Duodenal mucosa (tissue), 2 donors: ENCODE measurements around the gene THRA.

Source experiments
- H3K27ac ChIP-seq: one replicate; pipeline ENCODE4 v1.7.0; 2013; ENCODE audit warnings: low read depth, low read length
- H3K27me3 ChIP-seq, 2 donors: one replicate each; pipeline ENCODE4 v1.7.0; 2013; ENCODE audit warnings: low read length in 2 of 2, control low read depth in 1 of 2; ENCODE audit not compliant: insufficient read depth in 2 of 2, control insufficient read depth in 1 of 2
- H3K36me3 ChIP-seq, 2 donors: one replicate each; pipeline ENCODE4 v1.7.0; 2013; ENCODE audit warnings: low read length in 2 of 2, control low read depth in 1 of 2; ENCODE audit not compliant: insufficient read depth in 2 of 2, control insufficient read depth in 1 of 2
- H3K4me1 ChIP-seq, 2 donors: one replicate each; pipeline ENCODE4 v1.7.0; 2013; ENCODE audit warnings: low read length in 2 of 2, control low read depth in 1 of 2; ENCODE audit not compliant: insufficient read depth in 2 of 2, control insufficient read depth in 1 of 2
- H3K4me3 ChIP-seq, 2 donors: one replicate each; pipeline ENCODE4 v1.7.0; 2013; ENCODE audit warnings: low read length in 2 of 2, low read depth in 1 of 2
- H3K9ac ChIP-seq, 2 donors: one replicate each; pipeline ENCODE4 v1.7.0; 2013; ENCODE audit warnings: low read length in 2 of 2, low read depth in 1 of 2
- H3K9me3 ChIP-seq, 2 donors: one replicate each; pipeline ENCODE4 v1.7.0; 2013; ENCODE audit warnings: low read length in 2 of 2, control low read depth in 1 of 2; ENCODE audit not compliant: control insufficient read depth in 1 of 2

The THRA gene

DNA sequence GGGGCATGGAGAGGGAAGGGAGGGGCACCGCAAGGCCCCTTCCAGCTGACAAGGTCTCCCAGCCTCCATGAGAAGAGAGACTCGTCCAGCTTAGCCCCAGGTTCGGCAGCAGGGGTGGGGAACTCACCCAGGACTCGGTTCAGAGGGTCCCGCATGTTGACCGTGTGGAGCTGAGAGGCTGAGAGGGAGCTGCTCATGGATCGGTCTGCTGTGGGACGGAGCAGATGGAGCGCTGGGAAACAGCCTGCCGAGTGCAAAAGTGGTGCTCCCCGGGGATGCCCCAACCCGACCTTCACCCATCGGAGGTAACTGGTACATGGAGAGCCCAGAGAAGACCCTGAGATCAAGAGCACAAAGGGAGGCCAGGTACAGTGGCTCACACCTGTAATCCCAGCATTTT is 42.6 kb upstream of the THRA start:
- Histone ChIP-seq H3K27ac (no peak overlapping the region), H3K9me3 (no peaks in the 10 kb centered on the region), H3K9ac (no peak overlapping the region), H3K4me3 (no peak overlapping the region), H3K4me1 (peaks cover 6 to 8% of the 10 kb centered on the region in 2 donors), H3K27me3 (no peaks in the 10 kb centered on the region), H3K36me3 (peaks cover 11 to 47% of the 10 kb centered on the region in 2 donors)

DNA sequence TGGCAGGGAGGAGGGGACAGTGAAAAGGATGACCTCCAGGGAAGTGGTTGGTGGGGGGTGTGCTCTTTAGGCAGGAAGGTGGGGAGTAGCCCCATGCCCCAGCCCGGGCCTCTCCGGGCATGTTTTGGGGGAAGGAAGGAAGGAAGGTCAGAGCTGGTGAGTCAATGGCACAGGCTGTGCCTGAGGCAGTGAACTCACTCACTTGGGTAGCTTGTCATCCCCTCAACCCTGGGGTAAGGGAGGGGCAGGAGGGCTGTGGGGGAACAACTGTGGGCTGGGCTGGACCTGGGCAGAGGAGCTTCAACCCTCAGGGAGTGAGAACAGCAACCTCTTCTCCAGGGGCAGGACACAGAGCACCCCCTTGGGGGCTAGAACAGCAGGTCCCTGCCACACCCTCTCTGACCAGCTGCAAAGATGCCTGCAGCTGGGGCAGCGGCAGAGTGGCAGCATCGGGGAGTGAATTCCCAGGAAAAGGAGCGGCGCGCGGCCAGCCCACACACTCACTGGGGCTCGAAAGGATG is 41.3 kb upstream of the THRA start:
- H3K4me3 ChIP-seq = no peak overlapping the region
- peaks cover 23 to 61% of the 10 kb centered on the region in 2 donors for H3K36me3 ChIP-seq
- H3K4me1 ChIP-seq = peaks cover 0 to 5% of the 10 kb centered on the region in 2 donors
- no peak overlapping the region for H3K9ac ChIP-seq
- H3K27ac ChIP-seq = no peak overlapping the region
- H3K27me3 ChIP-seq = no peaks in the 10 kb centered on the region
- H3K9me3 ChIP-seq = no peaks in the 10 kb centered on the region

DNA sequence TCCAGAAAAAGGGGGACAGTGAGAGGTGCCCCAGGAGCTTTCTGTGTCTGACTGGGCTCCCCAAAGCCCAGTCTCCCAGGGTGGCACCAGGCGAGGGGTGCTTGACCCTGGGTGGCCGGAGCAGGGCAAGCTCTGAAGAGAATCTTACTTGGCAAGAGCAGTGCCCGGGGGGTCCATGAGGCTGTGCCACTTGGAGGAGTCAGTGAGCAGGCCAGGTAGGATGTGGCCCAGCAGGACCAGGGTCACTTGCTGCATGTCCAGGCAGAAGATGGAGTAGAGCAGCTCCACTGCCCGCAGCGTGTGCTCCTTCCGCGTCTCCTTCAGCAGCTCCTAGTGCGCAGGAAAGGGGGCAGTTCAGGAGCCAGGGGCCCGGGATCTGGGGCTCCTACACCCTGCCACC is 40.3 kb upstream of the THRA start:
- Histone ChIP-seq H3K36me3 (peaks cover 26 to 67% of the 10 kb centered on the region in 2 donors), H3K4me3 (no peak overlapping the region), H3K27me3 (no peaks in the 10 kb centered on the region), H3K27ac (no peak overlapping the region), H3K9ac (no peak overlapping the region), H3K4me1 (peaks cover 0 to 9% of the 10 kb centered on the region in 2 donors), H3K9me3 (no peaks in the 10 kb centered on the region)

DNA sequence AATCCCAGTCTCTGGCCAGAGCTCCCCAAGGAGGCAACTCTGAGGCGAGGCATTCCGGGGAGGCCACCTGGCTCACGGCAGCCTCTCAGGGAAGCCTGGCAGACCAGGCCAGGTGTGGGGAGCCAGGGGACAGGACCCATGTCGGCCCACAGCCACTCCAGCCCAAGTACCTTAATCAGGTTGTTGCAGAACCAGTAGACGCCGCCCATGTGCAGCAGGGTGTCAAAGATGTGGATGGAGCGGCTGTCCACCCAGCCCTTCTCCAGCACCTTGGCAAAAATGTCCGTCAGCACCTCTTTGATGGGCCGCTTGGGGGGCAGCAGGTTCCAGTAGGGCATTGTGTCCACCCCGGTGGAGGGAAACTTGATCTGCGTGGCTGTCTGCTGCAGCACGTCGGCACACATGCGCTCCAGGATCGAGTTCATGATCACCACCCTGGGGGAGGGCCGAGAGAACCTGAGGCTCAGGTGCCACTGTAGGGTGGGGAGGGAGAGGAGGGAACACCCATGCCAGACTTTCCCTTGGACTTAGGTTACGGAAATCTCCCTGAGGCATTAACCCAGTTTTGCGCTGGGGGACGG is 39.7 kb upstream of the THRA start:
- Histone ChIP-seq H3K9me3 (no peaks in the 10 kb centered on the region), H3K27ac (no peak overlapping the region), H3K4me3 (no peak overlapping the region), H3K4me1 (peaks cover 0 to 9% of the 10 kb centered on the region in 2 donors), H3K27me3 (no peaks in the 10 kb centered on the region), H3K9ac (no peak overlapping the region), H3K36me3 (peaks cover 26 to 71% of the 10 kb centered on the region in 2 donors)

DNA sequence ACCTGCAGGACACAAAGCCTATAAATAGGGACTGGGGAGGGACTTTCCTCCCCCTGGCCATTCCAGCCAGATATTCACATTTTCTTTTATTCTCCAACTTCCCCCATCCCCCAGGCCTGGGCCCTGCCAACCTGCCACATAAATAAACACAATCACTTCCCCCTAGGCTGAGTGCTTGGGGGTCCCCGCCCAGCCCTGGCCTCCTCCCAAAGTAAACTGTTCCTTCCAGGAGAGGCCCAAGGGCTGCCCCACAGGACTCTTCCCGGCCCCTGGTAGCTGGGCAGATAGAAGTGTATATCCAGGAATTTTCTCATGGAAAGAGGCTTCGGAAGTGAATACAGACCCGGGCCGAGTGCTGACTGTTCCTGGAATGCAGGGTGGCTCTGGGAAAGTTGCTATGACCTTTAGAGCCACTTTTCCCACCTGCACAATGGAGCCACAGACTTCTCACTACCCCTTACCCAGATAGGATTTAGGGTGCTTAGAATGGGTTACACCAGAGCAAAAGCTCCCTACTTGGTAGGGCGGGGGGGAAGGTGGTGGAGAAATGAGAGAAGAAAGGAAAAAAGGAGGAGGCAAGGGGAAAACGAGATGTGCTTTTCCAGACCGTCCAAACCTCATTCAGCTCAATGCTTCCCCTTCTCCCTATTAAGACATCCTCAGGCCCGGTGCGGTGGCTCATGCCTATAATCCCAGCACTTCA is 39.0 kb upstream of the THRA start:
- Histone ChIP-seq H3K36me3 (peaks cover 31 to 75% of the 10 kb centered on the region in 2 donors), H3K9ac (no peak overlapping the region), H3K9me3 (no peaks in the 10 kb centered on the region), H3K27me3 (no peaks in the 10 kb centered on the region), H3K4me1 (peaks cover 0 to 9% of the 10 kb centered on the region in 2 donors), H3K4me3 (no peak overlapping the region), H3K27ac (no peak overlapping the region)

DNA sequence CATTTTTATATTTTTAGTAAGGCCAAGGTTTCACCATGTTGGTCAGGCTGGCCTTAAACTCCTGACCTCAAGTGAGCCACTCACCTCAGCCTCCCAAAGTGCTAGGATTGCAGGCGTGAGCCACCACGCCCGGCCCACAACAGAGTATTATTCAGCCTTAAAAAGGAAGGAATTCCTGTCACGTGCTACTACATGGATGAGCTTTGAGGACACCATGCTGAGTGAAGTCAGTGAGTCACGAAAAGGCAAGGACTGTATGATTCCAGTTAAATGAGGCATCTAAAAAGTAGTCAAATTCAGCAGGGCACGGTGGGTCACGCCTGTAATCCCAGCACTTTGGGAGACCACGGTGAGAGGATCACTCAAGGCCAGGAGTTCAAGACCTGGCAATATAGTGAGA is 37.9 kb upstream of the THRA start:
- no peak overlapping the region for H3K4me3 ChIP-seq
- peaks cover 0 to 9% of the 10 kb centered on the region in 2 donors for H3K4me1 ChIP-seq
- H3K36me3 ChIP-seq = peaks cover 34 to 75% of the 10 kb centered on the region in 2 donors
- no peaks in the 10 kb centered on the region for H3K27me3 ChIP-seq
- no peak overlapping the region for H3K9ac ChIP-seq
- no peak overlapping the region for H3K27ac ChIP-seq
- H3K9me3 ChIP-seq = no peaks in the 10 kb centered on the region

DNA sequence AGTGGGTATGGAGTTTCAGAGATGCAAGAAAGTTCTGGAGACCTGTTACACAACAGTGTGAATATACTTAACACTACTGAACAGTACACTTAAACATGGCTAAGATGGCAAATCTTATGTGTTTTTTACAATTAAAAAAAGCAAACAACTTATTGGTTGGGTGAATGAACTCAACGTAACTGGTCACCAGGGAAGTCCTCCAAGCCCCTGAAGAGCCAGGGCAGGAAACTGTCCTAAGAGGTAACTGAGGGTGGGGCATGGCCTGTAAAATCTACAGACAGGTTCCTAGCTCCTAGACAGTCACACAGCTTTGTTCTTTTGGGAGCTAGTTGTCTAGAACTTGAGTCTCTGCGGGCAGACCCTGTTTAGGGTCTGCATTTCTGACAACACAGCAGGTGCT is 37.2 kb upstream of the THRA start:
- Histone ChIP-seq H3K27ac (no peak overlapping the region), H3K27me3 (no peaks in the 10 kb centered on the region), H3K9me3 (no peaks in the 10 kb centered on the region), H3K9ac (no peak overlapping the region), H3K4me1 (peaks cover 0 to 9% of the 10 kb centered on the region in 2 donors), H3K4me3 (no peak overlapping the region), H3K36me3 (peaks cover 32 to 72% of the 10 kb centered on the region in 2 donors)

DNA sequence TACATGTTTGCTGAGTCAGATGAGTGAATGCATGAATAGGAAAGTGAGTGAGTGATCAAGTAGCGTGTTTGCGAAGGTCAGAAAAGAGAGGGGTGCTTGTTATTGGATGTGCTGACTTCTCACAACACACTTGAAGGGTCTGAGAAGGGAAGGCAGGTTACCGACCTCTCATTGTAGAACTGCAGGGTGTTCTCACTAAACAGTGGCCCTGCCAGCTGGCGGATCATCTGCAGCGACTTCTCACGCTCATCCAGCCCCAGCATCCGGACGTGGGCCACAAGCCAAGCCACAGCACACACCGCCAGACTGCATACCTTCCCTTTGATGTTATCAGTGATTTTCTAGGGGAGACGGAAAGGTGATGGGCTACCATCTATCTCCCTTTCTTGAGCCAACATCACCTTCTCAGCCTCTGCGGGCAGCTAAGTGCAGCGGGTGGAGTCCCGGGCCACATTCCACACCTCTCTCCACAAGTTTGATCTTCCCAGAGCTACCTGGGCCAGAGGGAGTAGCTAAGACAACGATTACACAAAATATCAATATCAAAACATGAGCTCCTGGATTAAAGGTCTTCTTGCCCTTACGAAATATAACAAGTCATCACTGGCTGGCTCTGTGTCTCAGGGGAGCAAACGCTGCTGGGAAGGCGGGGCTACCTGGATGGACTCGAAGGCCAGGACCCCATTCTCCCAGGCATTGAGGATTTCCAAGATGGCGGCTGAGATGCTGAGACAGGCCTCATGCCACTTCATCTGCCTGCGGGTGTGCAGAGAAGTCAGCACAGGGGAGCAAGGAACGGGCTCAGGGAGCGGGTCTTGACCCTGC is 36.6 kb upstream of the THRA start:
- Histone ChIP-seq H3K9me3 (no peaks in the 10 kb centered on the region), H3K27me3 (no peaks in the 10 kb centered on the region), H3K4me1 (peaks cover under 1 to 9% of the 10 kb centered on the region in 2 donors), H3K9ac (no peak overlapping the region), H3K36me3 (peaks cover 35 to 74% of the 10 kb centered on the region in 2 donors), H3K4me3 (no peak overlapping the region), H3K27ac (no peak overlapping the region)

DNA sequence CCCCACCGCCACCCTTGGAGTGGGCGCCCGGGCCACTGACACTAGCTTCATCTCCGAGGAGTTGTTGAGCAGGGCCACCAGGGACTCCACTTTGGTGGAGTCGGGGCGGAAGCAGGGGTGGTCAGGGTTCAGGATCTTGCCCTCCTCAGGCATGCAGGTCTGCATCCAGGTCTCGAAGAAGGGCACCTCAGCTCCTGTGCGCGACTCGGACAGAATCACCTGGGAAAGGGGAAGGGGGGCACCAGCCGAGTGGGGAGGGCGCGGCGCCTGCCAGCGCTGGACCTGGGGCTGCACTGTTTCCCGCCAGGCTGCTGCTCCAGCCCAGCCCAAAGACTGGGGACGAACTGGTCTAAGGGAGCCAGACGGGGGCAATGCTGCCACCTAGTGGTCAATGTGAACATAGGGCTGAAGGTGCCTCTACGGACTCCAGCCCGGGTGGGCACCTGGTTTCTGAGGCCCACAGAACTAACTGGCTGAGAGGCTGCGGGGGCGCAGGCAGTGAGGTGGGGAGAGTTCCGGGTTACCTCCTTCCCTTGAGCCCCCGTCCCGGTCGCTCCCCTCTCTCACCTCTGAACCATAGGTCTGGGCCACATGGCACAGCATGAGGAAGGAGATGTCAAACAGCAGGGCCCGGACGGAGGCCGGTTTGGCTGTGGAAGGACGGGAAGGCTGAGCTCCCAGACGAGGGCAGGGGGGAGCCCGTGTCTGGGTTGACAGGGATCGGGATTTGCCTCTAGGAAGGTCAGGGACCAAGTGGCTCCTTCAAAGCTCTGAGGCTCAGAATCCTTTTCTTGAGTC is 35.8 kb upstream of the THRA start:
- no peaks in the 10 kb centered on the region for H3K27me3 ChIP-seq
- no peak overlapping the region for H3K9ac ChIP-seq
- H3K27ac ChIP-seq = no peak overlapping the region
- peaks cover 9 to 17% of the 10 kb centered on the region in 2 donors for H3K4me1 ChIP-seq
- no peak overlapping the region for H3K4me3 ChIP-seq
- peaks cover 43 to 75% of the 10 kb centered on the region in 2 donors for H3K36me3 ChIP-seq
- no peaks in the 10 kb centered on the region for H3K9me3 ChIP-seq
